Thyroid gland (tissue), 4 donors: ENCODE data around the gene GHRHR. TPM values are rescaled to one million over a fixed set of nuclear protein-coding genes. Genes with fewer than 3 reads are reported as not detected.

Source experiments
- DNase-seq, 2 donors: peaks; one replicate each; pipeline ENCODE4 v3.0.0-alpha.2; 2019
- H3K27ac ChIP-seq, 3 donors: fragments of 200-600 bp; sonication (generic); 1 replicate in 2 of 3; 2 replicates in 1 of 3; pipeline ENCODE4 v1.5.1; 2016 to 2019; ENCODE audit warnings: mild to moderate bottlenecking in 1 of 3, moderate library complexity in 1 of 3
- H3K27me3 ChIP-seq: fragments of 200-600 bp; sonication (generic); one replicate; pipeline ENCODE4 v1.5.1; 2019
- H3K36me3 ChIP-seq, 2 donors: fragments of 200-600 bp; sonication (generic); one replicate each; pipeline ENCODE4 v1.5.1; 2016 to 2019
- H3K4me1 ChIP-seq, 2 donors: fragments of 200-600 bp; sonication (generic); one replicate each; pipeline ENCODE4 v1.5.1; 2017 to 2019
- H3K4me3 ChIP-seq, 3 donors: fragments of 200-600 bp; sonication (generic); replicated peaks in 1 of 3; 1 replicate in 2 of 3; 2 replicates in 1 of 3; pipeline ENCODE4 v1.5.1; 2016; ENCODE audit warnings: mild to moderate bottlenecking in 1 of 3
- H3K9me3 ChIP-seq: fragments of 200-600 bp; sonication (generic); one replicate; pipeline ENCODE4 v1.5.1; 2017
- CTCF ChIP-seq, 6 experiments: fragments of 200-600 bp in 3 of 6; fragments of 450-650 bp in 3 of 6; sonication (generic) in 3 of 6; IDR thresholded peaks; one replicate each; pipeline ENCODE4 v1.5.1; 2016 to 2019; ENCODE audit warnings: antibody characterized with exemption in 6 of 6, mild to moderate bottlenecking in 2 of 6, inconsistent platforms in 1 of 6, moderate library complexity in 1 of 6
- POLR2A ChIP-seq, 2 donors: fragments of 450-650 bp; IDR thresholded peaks; one replicate each; pipeline ENCODE4 v1.6.1; 2017; ENCODE audit warnings: antibody characterized with exemption in 2 of 2, mild to moderate bottlenecking in 2 of 2, moderate library complexity in 1 of 2
- WGBS, 2 donors: methylation state at CpG; one replicate each; pipeline ENCODE4 v1.1.5; 2017; 5-methylcytosine and 5-hydroxymethylcytosine counted together
- intact Hi-C: fragments of 100-400 bp; cut with DNase I; formaldehyde crosslinking; loops from one replicate; pipeline ENCODE4 v1.15.1; 2023
- total RNA-seq, 4 donors: library from RNA; depleted of rRNA; stranded (reverse); fragments of >200 nt; gene quantifications; one replicate each; pipeline ENCODE4 v1.2.3, GENCODE V29; 2016

The GHRHR gene
- total RNA-seq, 4 donors from 2014 or later = 0.54 TPM; not detected in 3

- no peak overlapping the region for H3K4me3 ChIP-seq
- intact Hi-C loops = no loop called here
- no peaks in the 10 kb centered on the region for H3K27me3 ChIP-seq
- H3K27ac ChIP-seq = no peak overlapping the region
- 78 to 85% methylated on average over 17 to 25 of the region's 26 CpGs for WGBS, 2 donors
- no peak for DNase-seq
- no peaks in the 10 kb centered on the region for H3K36me3 ChIP-seq
- H3K4me1 ChIP-seq = peaks cover 0 to under 1% of the 10 kb centered on the region in 2 donors
- TF ChIP-seq CTCF (IDR thresholded peaks at IDR 0.05) (no peak), POLR2A (IDR thresholded peaks at IDR 0.05) (no peak)
- no peaks in the 10 kb centered on the region for H3K9me3 ChIP-seq
Observed at GRCh38 chr7:30933124-30933974, 30.4 kb upstream of the GHRHR start.

- WGBS, 2 donors = 89 to 90% methylated on average over 5 of the region's 5 CpGs
- TF ChIP-seq CTCF (IDR thresholded peaks at IDR 0.05) (no peak), POLR2A (IDR thresholded peaks at IDR 0.05) (no peak)
Observed at GRCh38 chr7:30934225-30934624, 29.5 kb upstream of the GHRHR start.

GRCh38 chr7:30934732-30935568 is 28.8 kb upstream of the GHRHR start:
- intact Hi-C loops = no loop called here
- TF ChIP-seq CTCF (IDR thresholded peaks at IDR 0.05) (no peak), POLR2A (IDR thresholded peaks at IDR 0.05) (no peak)
- DNase-seq = no peak

More at GRCh38 chr7:30934225-30934624, 29.5 kb upstream of the GHRHR start:
- no peak overlapping the region for H3K4me3 ChIP-seq
- DNase-seq = no peak
- peaks cover 0 to 5% of the 10 kb centered on the region in 2 donors for H3K4me1 ChIP-seq
- no peaks in the 10 kb centered on the region for H3K36me3 ChIP-seq
- H3K27ac ChIP-seq = no peak overlapping the region
- no peaks in the 10 kb centered on the region for H3K27me3 ChIP-seq
- intact Hi-C loops = no loop called here
- no peaks in the 10 kb centered on the region for H3K9me3 ChIP-seq

GRCh38 chr7:30935569-30935877 is 28.2 kb upstream of the GHRHR start:
- 67 to 88% methylated on average over 2 to 3 of the region's 3 CpGs for WGBS, 2 donors
- Histone ChIP-seq H3K36me3 (no peaks in the 10 kb centered on the region), H3K4me1 (peaks cover 0 to 5% of the 10 kb centered on the region in 2 donors), H3K9me3 (no peaks in the 10 kb centered on the region), H3K27me3 (no peaks in the 10 kb centered on the region), H3K27ac (no peak overlapping the region), H3K4me3 (no peak overlapping the region)
- intact Hi-C loops = no loop called here
- TF ChIP-seq CTCF (IDR thresholded peaks at IDR 0.05) (no peak), POLR2A (IDR thresholded peaks at IDR 0.05) (no peak)
- DNase-seq = no peak

More at GRCh38 chr7:30934732-30935568, 28.8 kb upstream of the GHRHR start:
- H3K27me3 ChIP-seq = no peaks in the 10 kb centered on the region
- H3K4me1 ChIP-seq = peaks cover 0 to 5% of the 10 kb centered on the region in 2 donors
- H3K36me3 ChIP-seq = no peaks in the 10 kb centered on the region
- WGBS, 2 donors = 83 to 90% methylated on average over 6 of the region's 6 CpGs
- H3K9me3 ChIP-seq = no peaks in the 10 kb centered on the region
- no peak overlapping the region for H3K4me3 ChIP-seq
- no peak overlapping the region for H3K27ac ChIP-seq
